Pancreas (tissue), 10 donors: ENCODE data around the gene HELZ. TPM values are rescaled to one million over a fixed set of nuclear protein-coding genes. Genes with fewer than 3 reads are reported as not detected.

Source experiments
- ATAC-seq, 4 donors: fragments of 200-7000 bp; cut with Tn5 transposase; one replicate each; pipeline versions ENCODE4 v1.8.0 to v1.9.1; 2020; ENCODE audit warnings: mild to moderate bottlenecking in 4 of 4, moderate library complexity in 4 of 4
- DNase-seq, 6 donors: peaks; one replicate each; pipeline ENCODE4 v3.0.0-alpha.2; 2020
- FAIRE-seq: peaks from 2 replicates; lab custom pipeline; 2012; peaks lifted over from hg19 to GRCh38; lab: Jason Lieb, UNC
- H3K27ac ChIP-seq, 4 donors: fragments of 200-600 bp; sonication (generic); 1 replicate in 3 of 4; 2 replicates in 1 of 4; pipeline versions ENCODE4 v1.5.0 to v1.8.0; 2020
- H3K27me3 ChIP-seq, 4 donors: fragments of 200-600 bp; one replicate each; pipeline ENCODE4 v1.8.0; 2021
- H3K36me3 ChIP-seq, 3 donors: fragments of 200-600 bp; sonication (generic) in 1 of 3; one replicate each; pipeline versions ENCODE4 v1.5.0 to v1.8.0; 2020 to 2021
- H3K4me1 ChIP-seq, 3 donors: fragments of 200-600 bp; one replicate each; pipeline ENCODE4 v1.8.0; 2021
- H3K4me3 ChIP-seq, 4 donors: fragments of 200-600 bp; sonication (generic) in 2 of 4; one replicate each; pipeline versions ENCODE4 v1.5.0 to v1.8.0; 2020 to 2021
- H3K9me3 ChIP-seq, 4 donors: fragments of 200-600 bp; one replicate each; pipeline ENCODE4 v1.8.0; 2021
- WGBS, 2 donors: extraction: QIAGEN DNeasy Blood & Tissue Kit; methylation state at CpG; one replicate each; pipeline ENCODE4 v1.1.7; 2013; 5-methylcytosine and 5-hydroxymethylcytosine counted together
- intact Hi-C, 3 donors: fragments of 100-400 bp; cut with DNase I; formaldehyde crosslinking; loops; one replicate each; pipeline versions ENCODE4 v1.11.1 to v1.14.2; 2022
- polyA plus RNA-seq, 2 donors: library from polyadenylated mRNA; stranded (reverse); fragments of 200-250 nt; gene quantifications; one replicate each; pipeline ENCODE4 v1.2.3, GENCODE V29; 2013
- total RNA-seq, 6 donors: library from RNA; stranded (reverse); fragmentation: NEBNext Ultra II Directional in 4 of 6; extraction: Animal tissue kit (Norgen Biotek cat#: 25700) in 4 of 6; gene quantifications; one replicate each; pipeline versions ENCODE4 v1.2.1 to v1.2.4, GENCODE V29; 2021 to 2023
- TF ChIP-seq, protein P1 (sequence below), 4 donors: fragments of 200-600 bp; sonication (generic) in 3 of 4; IDR thresholded peaks; one replicate each; pipeline versions ENCODE4 v1.5.0 to v1.8.0; 2021; ENCODE audit warnings: antibody characterized with exemption in 4 of 4
- donor health status: healthy with polysubstance abuse.
- donor health status: DM: no; HTN: no; CAD: no; lungs with moderate emphysema.
- donor health status: DM: no; HTN: no; CAD: no.
- donor health status: control.
- donor health status: control.
- donor health status: Bipolar disorder and iron deficiency.
- donor health status: DM: yes; HTN: yes; CAD: no.
- donor health status: DM: no; HTN: no; CAD: no.
- donor health status: DM: no; HTN: no; CAD: no.
- donor health status: DM: yes; HTN: yes; CAD: no.

Gene HELZ
- total and polyA plus RNA-seq, 8 donors: 4.1 to 36.6 (median 23.9) TPM

DNA sequence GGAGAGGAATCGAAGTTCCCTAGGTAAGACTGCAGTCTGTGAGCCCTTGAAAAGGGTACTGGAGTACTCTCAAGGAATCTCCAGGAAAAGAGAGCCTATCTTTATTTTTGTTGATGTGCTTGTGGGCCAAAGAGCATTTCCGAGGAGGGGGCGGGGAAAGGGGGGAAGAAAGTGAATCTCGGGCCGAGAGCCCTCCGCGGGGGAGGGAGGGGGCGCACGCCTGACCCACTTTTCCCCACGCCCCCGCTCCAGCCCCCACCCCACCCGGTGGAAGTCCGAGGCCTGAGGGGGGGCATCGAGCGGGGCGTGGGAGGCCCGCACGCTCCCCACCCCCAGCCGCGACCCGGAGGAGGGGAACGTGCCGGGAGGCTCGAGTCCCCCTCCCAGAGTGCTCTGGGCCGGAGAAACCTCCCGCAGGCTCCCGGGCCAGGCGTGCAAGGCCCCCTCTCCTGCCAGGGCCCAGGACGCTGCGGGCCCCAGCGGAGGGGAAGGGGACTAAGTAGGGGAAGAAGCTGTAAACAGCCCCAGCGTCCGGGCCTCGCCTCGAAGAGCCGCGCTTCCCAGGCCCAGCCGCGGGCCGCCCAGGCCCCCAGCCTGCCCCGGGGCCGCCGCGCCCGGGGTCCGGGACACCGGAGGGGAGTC, 444 bp downstream of the HELZ start:
- H3K36me3 ChIP-seq: no peaks in the 10 kb centered on the region
- peak overlapping the region; percentile 55 to 100 (median 98) for H3K4me3 ChIP-seq
- 0 to 2% methylated on average over 20 to 47 of the region's 47 CpGs for WGBS, 2 donors
- no peaks in the 10 kb centered on the region for H3K27me3 ChIP-seq
- ATAC-seq: peak; percentile 20 to 35 (median 24)
- H3K27ac ChIP-seq: peak overlapping the region; percentile 68 to 91 (median 84)
- H3K9me3 ChIP-seq: no peaks in the 10 kb centered on the region
- no peak for FAIRE-seq
- intact Hi-C loops: no loop called here
- TF ChIP-seq, protein P1, sequence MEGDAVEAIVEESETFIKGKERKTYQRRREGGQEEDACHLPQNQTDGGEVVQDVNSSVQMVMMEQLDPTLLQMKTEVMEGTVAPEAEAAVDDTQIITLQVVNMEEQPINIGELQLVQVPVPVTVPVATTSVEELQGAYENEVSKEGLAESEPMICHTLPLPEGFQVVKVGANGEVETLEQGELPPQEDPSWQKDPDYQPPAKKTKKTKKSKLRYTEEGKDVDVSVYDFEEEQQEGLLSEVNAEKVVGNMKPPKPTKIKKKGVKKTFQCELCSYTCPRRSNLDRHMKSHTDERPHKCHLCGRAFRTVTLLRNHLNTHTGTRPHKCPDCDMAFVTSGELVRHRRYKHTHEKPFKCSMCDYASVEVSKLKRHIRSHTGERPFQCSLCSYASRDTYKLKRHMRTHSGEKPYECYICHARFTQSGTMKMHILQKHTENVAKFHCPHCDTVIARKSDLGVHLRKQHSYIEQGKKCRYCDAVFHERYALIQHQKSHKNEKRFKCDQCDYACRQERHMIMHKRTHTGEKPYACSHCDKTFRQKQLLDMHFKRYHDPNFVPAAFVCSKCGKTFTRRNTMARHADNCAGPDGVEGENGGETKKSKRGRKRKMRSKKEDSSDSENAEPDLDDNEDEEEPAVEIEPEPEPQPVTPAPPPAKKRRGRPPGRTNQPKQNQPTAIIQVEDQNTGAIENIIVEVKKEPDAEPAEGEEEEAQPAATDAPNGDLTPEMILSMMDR (IDR thresholded peaks at IDR 0.05): no peak
- peaks cover 13 to 42% (median 35%) of the 10 kb centered on the region in 3 donors for H3K4me1 ChIP-seq
- DNase-seq: peak; percentile 10 to 78 (median 40)

- TF ChIP-seq, protein P1 (IDR thresholded peaks at IDR 0.05): no peak
- Histone ChIP-seq H3K36me3 (peaks cover 0 to 4% (median 0%) of the 10 kb centered on the region in 3 donors), H3K27ac (no peak overlapping the region), H3K4me1 (peaks cover 13 to 49% (median 46%) of the 10 kb centered on the region in 3 donors), H3K27me3 (no peaks in the 10 kb centered on the region), H3K9me3 (no peaks in the 10 kb centered on the region), H3K4me3 (peak overlapping the region in 2 of 4 donors; percentile 55 to 99)
- DNase-seq: no peak
- WGBS, 2 donors: 54 to 56% methylated on average over 5 of the region's 5 CpGs
- FAIRE-seq: no peak
- ATAC-seq: no peak
- intact Hi-C loops: no loop called here
These were observed 1.7 kb downstream of the HELZ start for GRCh38 chr17:67243284-67243683.

DNA sequence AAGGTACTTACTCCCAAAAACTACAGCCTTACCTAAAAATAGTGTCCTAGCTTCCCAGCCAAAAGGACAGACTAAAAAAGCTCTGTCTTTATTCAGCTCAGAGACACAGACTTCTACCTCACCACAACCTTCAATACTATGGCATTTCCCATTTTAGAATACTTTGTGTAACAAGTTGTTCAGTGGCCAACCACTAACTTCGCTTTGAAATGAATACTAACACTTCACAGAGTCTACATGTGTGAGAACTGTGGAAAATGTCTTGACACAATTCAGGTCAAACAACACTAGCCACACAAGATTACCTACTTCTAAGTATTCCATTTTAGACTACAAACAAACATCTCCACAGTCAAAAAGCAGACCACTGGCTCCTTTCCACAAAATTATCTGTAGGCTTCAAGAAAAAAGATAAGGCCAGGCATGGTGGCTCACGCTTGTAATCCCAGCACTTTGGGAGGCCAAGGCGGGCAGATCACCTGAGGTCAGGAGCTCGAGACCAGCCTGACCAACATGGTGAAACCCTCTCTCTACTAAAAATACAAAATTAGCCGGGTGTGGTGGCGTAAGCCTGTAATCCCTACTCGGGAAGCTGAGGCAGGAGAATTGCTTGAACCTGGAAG, 3.2 kb downstream of the HELZ start:
- Histone ChIP-seq H3K27me3 (no peaks in the 10 kb centered on the region), H3K4me3 (no peak overlapping the region), H3K36me3 (peaks cover 0 to 13% (median 9%) of the 10 kb centered on the region in 3 donors), H3K4me1 (peaks cover 13 to 49% (median 46%) of the 10 kb centered on the region in 3 donors), H3K9me3 (no peaks in the 10 kb centered on the region), H3K27ac (no peak overlapping the region)
- FAIRE-seq: no peak
- ATAC-seq: no peak
- WGBS, 2 donors: 70 to 77% methylated on average over 7 of the region's 7 CpGs
- no peak for DNase-seq
- intact Hi-C loops: no loop called here
- TF ChIP-seq, protein P1 (IDR thresholded peaks at IDR 0.05): no peak

- no peak for DNase-seq
- TF ChIP-seq, protein P1 (IDR thresholded peaks at IDR 0.05): no peak
- H3K36me3 ChIP-seq: peaks cover 0 to 23% (median 12%) of the 10 kb centered on the region in 3 donors
- H3K4me1 ChIP-seq: peaks cover 13 to 49% (median 46%) of the 10 kb centered on the region in 3 donors
- no peak overlapping the region for H3K4me3 ChIP-seq
- intact Hi-C loops: no loop called here
- ATAC-seq: peak; percentile 38 to 73 (median 61)
- WGBS, 2 donors: 40 to 56% methylated on average over 3 of the region's 3 CpGs
- no peaks in the 10 kb centered on the region for H3K27me3 ChIP-seq
- peak overlapping the region in 2 of 4 donors; percentile 44 for H3K27ac ChIP-seq
- H3K9me3 ChIP-seq: no peaks in the 10 kb centered on the region
- FAIRE-seq: no peak
These were observed 5.4 kb downstream of the HELZ start for GRCh38 chr17:67239597-67239996.
